Stimulated activated CD4-positive, alpha-beta T cell treated with anti-CD3 and anti-CD28 coated beads, Interleukin-15, amount 100 ng/mL, for 24 hours (primary cell): Measurements from ENCODE around the gene ELAPOR2.
"Not testable (repeated sequence)": the region's sequence is repeated elsewhere in the genome, so short reads cannot be mapped to it uniquely, and the experiment has no call there.

Source experiments
- DNase-seq: peaks from one replicate; pipeline ENCODE4 v3.0.0-alpha.2; 2020

The ELAPOR2 gene, protein sequence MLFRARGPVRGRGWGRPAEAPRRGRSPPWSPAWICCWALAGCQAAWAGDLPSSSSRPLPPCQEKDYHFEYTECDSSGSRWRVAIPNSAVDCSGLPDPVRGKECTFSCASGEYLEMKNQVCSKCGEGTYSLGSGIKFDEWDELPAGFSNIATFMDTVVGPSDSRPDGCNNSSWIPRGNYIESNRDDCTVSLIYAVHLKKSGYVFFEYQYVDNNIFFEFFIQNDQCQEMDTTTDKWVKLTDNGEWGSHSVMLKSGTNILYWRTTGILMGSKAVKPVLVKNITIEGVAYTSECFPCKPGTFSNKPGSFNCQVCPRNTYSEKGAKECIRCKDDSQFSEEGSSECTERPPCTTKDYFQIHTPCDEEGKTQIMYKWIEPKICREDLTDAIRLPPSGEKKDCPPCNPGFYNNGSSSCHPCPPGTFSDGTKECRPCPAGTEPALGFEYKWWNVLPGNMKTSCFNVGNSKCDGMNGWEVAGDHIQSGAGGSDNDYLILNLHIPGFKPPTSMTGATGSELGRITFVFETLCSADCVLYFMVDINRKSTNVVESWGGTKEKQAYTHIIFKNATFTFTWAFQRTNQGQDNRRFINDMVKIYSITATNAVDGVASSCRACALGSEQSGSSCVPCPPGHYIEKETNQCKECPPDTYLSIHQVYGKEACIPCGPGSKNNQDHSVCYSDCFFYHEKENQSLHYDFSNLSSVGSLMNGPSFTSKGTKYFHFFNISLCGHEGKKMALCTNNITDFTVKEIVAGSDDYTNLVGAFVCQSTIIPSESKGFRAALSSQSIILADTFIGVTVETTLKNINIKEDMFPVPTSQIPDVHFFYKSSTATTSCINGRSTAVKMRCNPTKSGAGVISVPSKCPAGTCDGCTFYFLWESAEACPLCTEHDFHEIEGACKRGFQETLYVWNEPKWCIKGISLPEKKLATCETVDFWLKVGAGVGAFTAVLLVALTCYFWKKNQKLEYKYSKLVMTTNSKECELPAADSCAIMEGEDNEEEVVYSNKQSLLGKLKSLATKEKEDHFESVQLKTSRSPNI

DNA sequence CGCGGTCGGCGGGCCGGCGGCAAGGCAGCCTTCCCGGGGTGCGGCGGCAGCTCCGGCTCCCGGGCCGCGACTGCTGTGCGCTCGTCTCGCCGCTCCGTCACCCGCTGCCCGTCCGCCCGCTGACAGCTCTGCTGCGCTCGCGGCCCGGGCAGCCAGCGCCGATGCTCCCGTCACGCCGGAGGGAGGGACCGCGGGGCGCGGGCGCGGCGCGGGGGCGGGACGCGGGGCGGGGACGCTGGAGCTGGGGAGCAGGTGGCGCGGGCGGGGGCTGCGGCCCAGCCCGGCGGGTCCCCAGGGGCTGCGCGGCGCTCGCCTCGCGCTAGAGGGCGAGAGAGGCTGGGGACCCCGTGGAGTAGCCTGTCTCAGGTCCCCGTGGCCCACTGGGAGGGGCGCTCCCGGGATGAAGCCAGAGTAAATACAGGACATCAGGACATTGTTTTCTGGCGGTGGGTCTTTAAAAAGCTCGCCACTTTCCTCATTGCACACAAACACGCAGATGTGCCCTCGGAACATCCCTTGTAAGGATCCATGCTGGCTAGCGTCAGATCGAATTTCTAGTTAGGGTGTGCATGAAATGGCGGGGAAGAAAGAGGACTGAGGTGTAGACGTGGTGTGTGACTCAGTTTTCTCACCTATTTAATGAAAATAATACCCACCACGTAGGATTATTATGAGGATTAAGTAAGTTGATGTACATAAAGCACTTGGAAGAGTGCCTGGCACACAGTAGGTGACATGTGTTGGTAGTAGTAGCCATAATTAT lies at the start of gene ELAPOR2:
Gene ELAPOR2, minus strand, starts transcription at position 130 of the 763 bp plus-strand sequence. CDS start 141 bp downstream, outside the sequence.
- DNase-seq: peak; percentile 86

DNA sequence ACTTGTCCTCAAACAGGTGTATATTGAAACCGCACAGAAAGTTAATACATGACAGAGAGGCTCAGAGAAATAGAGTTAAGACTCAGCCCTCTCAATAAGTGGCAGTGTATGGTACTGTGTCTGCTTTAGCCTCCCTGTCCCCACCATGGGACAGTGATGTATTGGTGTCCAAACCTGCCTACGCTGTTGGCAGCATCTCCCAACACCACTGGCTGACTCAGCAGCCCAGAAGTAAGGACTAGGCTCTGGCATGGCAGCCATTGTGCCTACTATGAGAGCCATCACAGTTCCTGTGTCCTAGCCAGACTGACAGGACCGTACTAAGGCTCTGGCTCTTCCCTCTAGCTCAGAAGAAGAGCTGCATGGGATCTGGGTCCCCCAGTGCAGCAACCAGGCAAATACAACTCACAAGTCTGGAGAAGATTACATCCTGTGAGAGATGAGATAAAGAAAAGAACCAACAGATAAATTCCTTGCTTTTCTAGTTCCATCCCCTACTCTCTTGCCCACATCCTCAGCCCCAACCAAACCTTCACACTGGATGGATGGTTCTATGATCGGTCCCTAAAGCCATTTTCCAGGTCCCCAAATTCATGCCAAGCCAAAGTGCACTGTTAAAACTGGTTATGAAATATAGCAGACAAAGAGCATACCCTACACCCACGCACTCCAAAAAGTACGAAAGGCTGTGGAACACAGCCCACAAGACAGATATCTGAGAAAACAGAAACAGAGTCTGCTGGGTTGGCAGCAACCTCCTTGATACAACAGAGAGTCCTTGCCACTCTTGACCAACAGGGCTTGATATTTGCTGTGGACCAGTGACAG lies 48.7 kb upstream of the ELAPOR2 start:
- no peak for DNase-seq

DNA sequence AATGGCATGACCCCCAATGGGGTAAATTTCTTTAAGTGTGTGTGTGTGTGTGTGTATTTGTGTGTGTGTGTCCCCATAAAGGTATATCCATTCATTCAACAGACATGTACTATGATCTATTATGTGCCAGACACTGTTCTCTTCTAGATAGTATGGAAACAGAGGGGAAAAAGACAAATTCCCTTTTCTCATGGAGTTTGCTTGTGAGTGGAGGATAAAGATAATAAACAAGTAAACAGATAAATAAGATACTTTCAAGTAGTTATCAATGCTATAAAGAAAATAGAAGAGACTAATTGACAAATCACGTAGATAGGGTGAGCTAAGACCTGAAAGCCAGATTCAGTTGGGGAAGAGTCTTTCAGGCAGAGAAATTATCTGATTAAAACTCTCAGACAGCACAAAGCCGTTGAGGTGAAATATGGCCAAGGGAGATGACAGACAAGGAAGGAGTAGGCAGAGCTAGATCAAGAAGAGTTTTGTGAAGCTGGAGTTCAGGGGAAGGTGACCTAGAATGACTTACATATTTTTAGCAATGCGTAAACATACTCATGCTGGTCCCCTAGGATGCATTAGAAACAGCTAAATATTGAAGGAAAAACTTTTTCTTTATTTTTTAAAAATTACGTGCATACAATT lies 47.6 kb upstream of the ELAPOR2 start:
- no peak for DNase-seq

DNA sequence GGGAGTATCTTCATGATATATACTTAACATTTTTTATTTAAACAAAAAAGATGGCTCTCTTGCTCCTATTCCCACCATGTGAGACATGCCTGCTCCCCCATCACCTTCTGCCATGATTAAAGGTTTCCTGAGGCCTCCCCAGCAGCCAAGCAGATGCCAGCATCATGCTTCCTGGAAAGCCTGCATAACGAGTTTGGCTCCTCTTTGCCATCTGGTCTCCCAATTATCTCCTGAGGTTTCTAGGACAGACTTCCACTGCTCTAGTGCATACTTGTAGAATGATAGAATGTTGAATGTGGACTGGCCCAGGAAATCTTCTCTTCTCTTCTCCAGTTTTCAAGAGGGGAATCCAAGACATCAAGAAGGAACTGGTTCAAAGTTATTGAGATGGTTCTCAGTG lies 45.9 kb upstream of the ELAPOR2 start:
- DNase-seq: no peak

DNA sequence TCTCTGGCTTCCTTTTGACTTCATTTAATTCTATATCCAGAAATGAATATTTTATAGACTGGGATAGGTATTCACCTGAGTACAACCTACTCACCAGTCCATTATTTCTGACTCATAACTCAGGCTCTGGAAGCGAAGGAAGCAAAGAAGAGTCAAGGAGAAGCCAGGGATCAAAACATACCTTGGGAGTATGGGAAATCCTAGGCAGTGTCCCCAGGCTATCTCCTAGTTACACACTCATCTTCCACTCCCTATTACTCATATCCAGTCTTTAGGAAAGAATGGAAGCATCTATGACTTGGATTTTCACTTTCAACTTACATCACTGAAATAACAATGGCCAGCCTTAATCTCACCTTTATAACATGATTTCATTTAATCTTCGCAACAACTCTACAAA lies 40.9 kb upstream of the ELAPOR2 start:
- DNase-seq: no peak

DNA sequence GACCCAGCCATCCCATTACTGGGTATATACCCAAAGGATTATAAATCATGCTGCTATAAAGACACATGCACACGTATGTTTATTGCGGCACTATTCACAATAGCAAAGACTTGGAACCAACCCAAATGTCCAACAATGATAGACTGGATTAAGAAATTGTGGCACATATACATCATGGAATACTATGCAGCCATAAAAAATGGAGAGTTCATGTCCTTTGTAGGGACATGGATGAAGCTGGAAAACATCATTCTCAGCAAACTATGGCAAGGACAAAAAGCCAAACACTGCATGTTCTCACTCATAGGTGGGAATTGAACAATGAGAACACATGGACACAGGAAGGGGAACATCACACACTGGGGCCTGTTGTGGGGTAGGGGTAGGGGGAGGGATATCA lies 37.9 kb upstream of the ELAPOR2 start:
- DNase-seq: not testable (repeated sequence)

DNA sequence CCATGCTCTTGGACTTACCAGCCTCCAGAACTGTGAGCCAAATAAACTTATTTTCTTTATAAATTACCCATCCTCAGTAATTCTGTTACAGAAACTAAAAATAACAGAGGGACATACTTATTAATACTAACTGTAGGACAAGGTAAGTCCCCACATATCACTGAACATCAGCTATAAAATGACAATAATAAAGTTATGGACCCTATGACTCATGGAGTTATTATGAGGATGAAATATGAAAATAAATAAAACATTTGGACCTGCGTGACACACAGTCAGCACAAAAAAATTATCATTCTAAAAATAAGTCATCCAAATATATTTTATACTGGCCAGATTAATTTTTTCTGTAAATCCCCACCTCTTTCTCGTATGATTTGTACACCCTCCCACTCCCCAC lies 34.9 kb upstream of the ELAPOR2 start:
- no peak for DNase-seq

DNA sequence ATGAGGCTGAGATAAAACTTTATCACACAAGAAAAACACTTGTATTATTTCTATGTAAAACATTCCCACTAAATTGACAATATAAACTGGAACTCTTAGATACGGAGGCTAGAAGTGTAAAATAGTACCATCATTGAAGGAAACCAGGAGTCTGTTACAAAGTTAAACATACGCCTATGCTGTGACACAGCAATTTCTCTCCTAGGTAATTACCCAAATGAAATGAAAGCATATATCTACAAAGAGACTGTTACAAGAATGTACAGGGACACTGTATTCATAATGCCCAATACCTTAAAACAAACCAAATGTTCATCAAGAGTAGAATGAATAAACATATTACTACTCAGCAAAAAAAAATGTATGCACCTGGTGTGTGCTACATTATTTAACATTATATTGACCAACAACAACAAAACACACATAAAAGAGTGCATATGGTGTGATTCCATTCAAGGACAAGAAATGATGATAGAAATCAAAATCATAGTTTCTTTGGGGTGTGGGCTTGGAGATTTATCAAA lies 33.2 kb upstream of the ELAPOR2 start:
- no peak for DNase-seq

DNA sequence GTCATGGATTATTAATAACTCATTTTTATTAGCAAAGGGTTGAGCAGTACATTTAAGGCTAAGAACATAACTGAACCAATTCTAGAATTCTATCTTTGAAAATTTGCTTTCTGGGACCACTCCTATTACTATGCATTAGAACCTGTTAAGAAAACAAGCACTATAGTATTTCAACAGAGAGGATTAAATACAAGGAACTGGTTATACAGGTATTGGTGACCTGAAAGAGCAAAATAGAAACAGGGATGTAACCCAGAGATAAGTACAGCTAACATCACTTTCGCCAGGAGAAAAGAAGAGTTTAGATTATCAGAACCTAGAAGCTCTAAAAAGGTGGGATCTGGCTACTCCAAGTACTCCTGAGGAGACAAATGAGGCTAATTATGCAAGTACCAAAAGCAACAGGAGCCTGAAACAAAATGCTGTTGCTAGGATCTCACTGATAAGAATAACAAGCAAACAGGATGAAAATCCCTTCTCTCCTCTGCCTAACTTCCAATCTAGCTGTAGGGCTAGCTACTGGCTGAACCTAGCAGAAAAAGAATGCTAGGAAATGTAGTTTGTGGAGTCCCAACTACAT lies 32.1 kb upstream of the ELAPOR2 start:
- DNase-seq: no peak

DNA sequence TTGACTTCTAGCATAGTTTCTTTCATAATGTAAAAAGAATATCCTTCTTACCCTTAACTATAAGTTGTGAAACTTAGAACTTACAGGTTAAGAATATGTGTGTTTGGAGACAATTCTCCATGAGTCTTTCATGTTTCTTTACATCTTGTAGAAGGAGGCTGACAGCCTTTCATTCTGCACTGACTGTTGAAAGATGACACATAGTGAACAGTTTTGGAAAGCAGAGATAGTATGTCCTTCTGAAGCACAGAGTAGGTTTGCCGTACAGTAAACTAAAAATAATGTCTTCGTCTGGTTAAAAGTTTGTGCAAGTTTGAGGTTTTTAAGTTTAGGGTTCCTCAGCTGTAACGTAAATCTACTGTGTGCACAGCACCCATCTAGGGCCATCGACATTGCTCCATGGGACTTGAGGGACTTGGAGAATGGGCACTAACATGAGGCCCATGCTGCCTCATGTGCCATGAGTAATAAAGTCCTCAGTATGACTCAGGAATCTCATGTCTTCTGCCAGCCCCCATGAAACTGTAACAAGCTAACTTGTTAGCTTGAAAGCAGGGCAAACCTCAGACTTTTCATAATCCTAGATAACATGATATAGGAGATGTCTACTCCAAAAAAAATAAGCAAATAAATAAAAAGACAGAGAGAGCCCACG lies 24.5 kb upstream of the ELAPOR2 start:
- peak; percentile 5 for DNase-seq

DNA sequence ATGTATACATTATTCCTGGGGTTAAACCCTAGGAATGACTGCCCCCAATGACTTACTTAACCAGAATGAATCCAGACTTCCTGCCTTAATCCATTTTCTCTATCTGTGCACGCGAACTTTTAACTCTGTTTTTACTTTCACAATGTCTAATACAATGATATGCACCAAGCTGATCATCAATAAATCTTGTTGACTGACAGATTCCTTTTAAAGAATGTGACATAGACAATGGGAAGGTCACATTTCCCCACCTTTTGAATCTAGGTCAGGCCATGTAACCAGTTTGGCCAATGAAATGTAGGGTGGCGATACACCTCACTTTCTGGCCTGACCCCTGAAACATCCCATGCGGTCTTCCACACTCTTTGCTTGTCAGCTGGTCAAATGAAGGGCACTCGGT lies 23.2 kb upstream of the ELAPOR2 start:
- DNase-seq: no peak

DNA sequence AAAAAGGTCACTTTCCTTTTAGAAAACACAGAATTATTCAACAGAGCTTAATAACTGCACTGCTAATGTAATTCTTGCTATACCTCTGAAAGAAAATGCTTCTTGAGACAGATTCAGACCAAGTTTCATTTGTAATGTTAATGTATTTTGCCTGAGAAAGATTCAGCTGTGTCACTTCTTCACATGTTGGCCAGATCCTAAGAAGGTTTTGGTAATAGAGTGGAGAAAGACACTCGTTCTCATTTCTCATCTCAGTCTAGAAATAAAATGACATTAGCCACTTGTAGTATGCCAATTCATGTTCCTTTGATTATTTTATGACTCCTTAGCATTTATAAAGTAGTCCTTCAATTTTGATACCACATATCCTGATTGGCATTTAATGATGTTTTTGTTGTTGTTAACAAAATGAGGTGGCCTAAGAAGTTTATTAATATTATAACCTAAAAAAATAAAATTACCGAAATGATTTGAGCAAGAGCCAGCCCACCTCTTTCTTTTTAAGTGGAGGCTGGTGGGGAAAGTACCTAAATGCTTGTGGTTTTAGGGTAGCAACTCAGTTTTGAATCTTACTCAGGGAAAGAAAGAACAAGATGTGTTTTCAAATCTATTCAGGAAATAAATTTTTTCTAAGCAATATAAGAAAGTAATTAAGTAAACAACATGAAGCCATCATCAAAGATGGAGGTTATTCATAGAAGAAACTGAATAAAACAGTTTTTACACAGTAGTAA lies 16.4 kb upstream of the ELAPOR2 start:
- no peak for DNase-seq

DNA sequence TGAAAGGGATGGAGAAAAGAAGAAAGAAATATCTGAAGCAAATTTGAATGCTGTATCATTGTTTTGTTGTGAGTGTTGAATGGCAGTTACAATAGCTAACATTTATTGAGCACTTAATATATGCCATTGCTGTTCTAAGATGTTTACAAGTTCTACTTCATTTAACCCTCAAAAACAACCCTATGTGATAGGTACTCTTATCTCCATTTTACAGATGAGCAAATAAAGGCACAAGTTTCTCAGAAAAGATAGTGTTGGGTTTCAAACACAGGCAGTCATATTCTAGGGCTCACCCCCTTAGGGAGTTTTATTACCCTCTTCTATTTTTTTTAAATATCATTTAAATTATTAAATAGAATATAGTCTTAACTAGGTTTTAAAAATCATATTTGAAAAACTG lies 8.3 kb upstream of the ELAPOR2 start:
- DNase-seq: no peak

DNA sequence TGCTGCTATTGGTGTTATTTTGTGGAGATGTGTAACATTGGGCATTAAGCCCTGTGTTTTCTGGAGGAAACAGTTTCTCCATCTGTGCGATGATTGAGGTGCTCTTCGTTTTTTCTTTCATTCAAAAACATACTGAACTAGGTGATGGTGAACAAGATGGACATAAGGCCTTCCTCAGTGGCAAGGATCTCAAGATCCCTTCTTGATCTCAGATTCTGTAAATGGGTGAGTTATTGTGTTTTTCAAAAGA lies 759 bp upstream of the ELAPOR2 start:
- no peak for DNase-seq

DNA sequence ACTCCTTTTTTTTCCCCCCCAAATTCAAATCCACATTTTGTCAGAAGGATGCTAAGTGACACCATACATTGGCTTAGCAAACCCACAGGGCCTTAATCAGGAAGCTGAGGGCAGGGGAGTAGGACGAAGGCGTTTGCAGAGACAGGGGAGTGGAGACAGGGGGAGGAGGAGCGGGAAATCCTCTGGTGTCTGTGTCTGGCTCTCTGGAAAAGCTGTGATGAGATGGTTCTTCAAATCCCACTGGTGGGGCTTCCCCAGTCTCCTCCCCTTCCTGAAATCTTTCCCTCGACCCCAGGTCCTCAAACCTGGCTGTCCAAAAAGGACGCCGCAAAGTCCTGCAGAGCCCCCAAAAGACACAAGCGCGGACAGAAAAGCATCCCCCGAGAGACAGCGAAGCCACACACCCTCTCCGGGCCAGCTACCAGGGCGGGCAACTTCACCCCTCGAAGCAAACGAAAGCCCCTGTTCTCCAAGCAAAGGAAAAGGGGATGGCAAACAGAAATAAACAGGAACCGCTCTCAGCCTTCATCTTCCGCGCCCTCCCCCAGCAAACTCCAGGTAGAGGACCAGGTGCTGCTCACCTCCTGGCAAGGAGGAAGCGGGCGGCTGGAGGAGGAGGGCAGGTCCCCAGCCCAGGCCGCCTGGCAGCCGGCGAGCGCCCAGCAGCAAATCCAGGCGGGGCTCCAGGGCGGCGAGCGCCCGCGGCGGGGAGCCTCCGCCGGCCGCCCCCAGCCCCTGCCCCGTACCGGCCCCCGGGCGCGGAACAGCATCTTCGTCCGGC lies 520 bp downstream of the ELAPOR2 start:
- DNase-seq: no peak

DNA sequence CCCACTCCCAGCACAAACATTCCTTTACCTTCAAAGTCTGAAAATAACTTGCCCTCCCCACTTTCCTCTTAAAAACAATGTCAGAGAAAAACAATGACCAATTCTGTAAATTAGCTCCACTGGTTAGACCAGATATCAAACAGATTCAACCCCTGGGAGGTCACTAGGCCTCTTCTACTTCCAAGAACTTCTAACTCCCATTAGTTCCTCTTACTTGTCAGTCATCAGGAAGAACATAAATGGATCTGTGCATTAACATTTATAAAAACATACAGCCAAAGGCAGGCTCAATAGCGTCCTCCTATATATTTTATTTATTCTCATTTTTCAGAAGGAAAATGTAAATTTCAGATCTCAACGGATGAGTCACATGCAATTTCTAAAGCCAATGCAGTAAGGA lies 2.2 kb downstream of the ELAPOR2 start:
- no peak for DNase-seq

DNA sequence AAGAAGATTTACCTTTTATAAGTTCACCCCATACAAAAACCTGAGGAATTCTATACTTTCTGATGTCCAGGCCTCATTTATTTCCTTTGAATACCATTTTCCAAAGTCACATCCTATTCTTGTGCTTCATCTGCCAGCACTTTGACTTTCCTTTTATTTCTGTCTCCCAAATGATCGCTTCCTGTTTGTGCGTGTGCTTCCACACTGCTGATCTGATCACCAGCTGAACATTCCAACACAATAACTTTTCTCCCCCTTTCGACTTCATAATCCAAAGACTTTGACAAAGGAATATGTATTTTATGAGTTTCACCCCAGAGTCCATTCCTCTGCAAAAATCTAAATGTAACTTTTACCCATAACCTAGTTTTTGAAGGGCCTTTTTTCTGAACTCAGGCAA lies 3.1 kb downstream of the ELAPOR2 start:
- DNase-seq: no peak

DNA sequence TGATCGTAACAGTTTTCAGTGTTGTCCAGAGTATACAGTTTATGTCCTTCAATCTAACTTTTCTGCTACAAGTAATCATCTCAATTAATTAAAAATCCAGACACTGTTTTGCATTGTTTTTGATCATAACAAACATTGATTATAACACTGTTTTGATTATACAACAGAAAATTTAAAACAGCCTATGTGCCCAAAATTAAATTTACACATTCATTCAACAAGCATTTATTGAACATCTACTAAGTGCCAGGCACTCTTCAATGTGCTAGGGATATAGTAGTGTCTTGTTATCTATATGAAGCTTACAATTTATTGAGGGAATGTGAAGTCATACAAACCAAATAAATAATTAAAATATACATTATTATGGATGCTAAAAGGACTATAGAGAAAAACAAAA lies 10.6 kb downstream of the ELAPOR2 start:
- no peak for DNase-seq

DNA sequence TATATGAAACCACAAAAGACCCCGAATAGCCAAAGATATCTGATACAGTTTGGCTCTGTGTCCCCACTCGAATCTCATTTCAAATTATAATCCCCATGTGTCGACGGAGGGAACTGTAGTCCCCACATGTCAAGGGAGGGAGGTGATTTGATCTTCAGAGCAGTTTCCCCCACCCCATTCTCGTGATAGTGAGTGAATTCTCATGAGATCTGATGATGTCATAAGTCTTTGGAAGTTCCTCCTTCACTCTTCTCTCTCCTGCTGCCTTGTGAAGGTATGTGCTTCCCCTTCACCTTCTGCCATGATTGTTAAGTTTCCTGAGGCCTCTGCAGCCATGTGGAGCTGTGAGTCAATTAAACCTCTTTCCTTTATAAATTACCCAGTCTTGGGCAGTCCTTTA lies 13.0 kb downstream of the ELAPOR2 start:
- no peak for DNase-seq
